Stimulated activated CD4-positive, alpha-beta T cell treated with anti-CD3 and anti-CD28 coated beads, Interleukin-15, amount 100 ng/mL, for 48 hours (primary cell): ENCODE results near the gene ZNF700.
"Not testable (repeated sequence)": the region's sequence is repeated elsewhere in the genome, so short reads cannot be mapped to it uniquely, and the experiment has no call there.

Experiments
- DNase-seq, 2 donors: peaks; one replicate each; pipeline ENCODE4 v3.0.0-alpha.2; 2020; ENCODE audit warnings: low read depth in 2 of 2

Gene ZNF700

DNA sequence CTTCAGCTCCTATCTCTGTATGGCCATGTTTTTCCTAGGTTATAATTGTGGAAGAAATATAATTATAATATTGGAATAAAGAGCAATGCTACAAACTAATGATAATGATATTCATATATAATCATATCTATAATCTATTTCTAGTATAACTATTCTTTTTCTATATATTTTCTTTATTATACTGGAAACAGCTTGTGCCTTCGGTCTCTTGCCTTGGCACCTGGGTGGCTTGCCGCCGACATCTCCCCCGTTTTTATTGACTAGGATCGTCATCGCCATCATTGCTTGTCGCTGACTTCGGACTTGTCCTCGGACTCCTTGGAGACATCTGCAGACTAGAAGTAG is 64.2 kb downstream of the ZNF700 start:
- DNase-seq = no peak

GRCh38 chr19:11991921-11992320 is 67.0 kb downstream of the ZNF700 start:
- not testable (repeated sequence) for DNase-seq

- DNase-seq = no peak
These were observed 70.3 kb downstream of the ZNF700 start for GRCh38 chr19:11995174-11995573.
